HCT116 (cell line): ENCODE data around the gene PGA5.

ENCODE experiments used
- CTCF ChIP-seq, 3 experiments: fragments of 200-600 bp in 1 of 3; sonication (generic) in 1 of 3; IDR thresholded peaks in 2 of 3; conservative IDR thresholded peaks in 1 of 3; 2 replicates each; pipeline ENCODE4 v1.5.1; 2012 to 2017; ENCODE audit warnings: low read depth in 2 of 3, low read length in 2 of 3, antibody characterized with exemption in 1 of 3, borderline replicate concordance in 1 of 3, control low read depth in 1 of 3, mild to moderate bottlenecking in 1 of 3, mixed read lengths in 1 of 3, mixed run types in 1 of 3, moderate library complexity in 1 of 3; ENCODE audit not compliant: insufficient read depth in 1 of 3
- EZH2 ChIP-seq: fragments of 200-600 bp; sonication (generic); IDR thresholded peaks from 2 replicates; pipeline ENCODE4 v1.6.1; 2017; ENCODE audit warnings: antibody characterized with exemption, mixed run types
- MAX ChIP-seq: IDR thresholded peaks from 2 replicates; pipeline ENCODE4 v1.6.1; 2012
- POLR2A ChIP-seq: IDR thresholded peaks from 2 replicates; pipeline ENCODE4 v1.7.0; 2011; ENCODE audit warnings: borderline replicate concordance; ENCODE audit not compliant: insufficient read depth, insufficient read length; ENCODE audit errors: extremely low read depth
- POLR2AphosphoS5 ChIP-seq: IDR thresholded peaks from 2 replicates; pipeline ENCODE4 v1.6.1; 2011; ENCODE audit warnings: mild to moderate bottlenecking, low read depth, low read length, moderate library complexity

GRCh38 chr11:61298663-61299244 lies 57.8 kb downstream of the PGA5 start:
- no peak for TF ChIP-seq CTCF (IDR thresholded peaks at IDR 0.05 in 2 of 3, conservative IDR thresholded peaks at IDR 0.05 in 1 of 3; ENCODE audit: borderline replicate concordance in 1 of 3, insufficient read depth in 1 of 3, low read depth in 2 of 3, low read length in 2 of 3)
- TF ChIP-seq EZH2: no peak
- TF ChIP-seq POLR2A: no peak
- no peak for TF ChIP-seq POLR2AphosphoS5
- no peak for TF ChIP-seq MAX
